GM18858 (cell line): ENCODE results near the gene CREBRF.
A peak's percentile ranks its signal among the peaks of the same experiment; 100 is the strongest.
"Not testable (repeated sequence)": the region's sequence is repeated elsewhere in the genome, so short reads cannot be mapped to it uniquely, and the experiment has no call there.

Experiments
- ATAC-seq: cut with Tn5 transposase; IDR thresholded peaks from one replicate; pipeline ENCODE4 v1.9.1; 2021; ENCODE audit not compliant: unreplicated experiment

CREBRF gene

GRCh38 chr5:173055983-173056782 lies at the start of gene CREBRF:
TSS of gene CREBRF (plus strand) at chr5:173056352. CDS start at chr5:173080776, 24,424 bp downstream.
- peak; percentile 62 for ATAC-seq

DNA sequence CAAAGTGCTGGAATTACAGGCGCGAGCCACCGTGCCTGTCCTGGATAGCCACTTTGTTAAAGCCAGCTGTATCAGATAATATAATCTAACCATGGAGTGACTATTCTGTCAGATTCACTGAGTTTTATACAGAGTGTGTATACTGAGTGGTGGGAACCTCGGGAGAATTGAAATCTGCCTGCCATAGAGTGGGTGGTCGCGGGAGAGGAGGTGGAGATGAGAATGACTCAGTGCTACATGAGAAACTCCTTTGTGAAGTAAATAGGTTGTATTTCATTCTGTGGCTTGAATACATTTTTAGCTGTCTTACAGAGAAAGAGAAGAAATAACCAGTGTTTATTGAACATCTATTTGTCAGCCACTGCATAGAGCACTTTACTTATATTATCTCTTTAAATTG lies 46.1 kb upstream of the CREBRF start:
- peak; percentile 61 for ATAC-seq

DNA sequence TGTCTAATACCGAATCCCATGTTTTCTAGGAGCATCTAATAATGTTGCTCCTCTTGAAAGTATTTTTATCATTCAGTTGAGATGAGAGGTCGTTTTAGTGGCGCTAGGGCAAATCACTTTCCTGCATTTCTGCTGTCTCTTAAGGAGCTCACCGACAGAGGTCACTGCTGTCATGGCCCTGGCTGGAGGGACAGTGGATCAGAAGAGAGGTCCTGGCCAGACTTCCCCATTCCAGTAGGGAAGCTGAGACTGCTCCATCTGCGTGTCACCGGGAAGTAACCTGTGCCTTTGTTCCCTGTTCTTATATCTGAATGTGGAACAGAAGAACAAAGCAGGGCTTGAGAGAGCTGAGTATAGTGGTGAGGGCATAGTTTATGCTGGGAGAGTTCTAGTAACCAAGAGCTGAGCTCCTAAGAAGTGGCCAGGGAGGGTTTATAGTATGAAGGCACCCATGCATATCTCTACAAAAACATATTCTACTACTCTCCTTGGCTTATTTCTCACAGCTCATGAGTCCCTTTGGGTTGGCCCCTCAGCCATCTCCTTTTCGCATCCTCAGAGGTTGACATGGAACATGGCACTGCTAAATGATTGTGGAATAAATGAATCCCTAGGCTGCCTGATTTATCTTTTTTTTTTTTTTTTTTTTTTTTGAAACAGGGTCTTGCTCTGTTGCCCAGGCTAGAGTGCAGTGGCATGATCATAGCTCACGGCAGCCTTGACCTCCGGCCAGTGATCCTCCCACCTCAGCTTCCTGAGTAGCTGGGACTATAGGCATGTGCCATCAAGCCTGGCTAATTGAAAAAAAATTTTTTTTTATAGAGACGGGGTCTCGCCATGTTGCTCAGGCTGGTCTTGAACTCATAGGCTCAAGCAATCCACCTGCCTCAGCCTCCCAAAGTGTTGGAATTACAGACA lies 45.3 kb upstream of the CREBRF start:
- ATAC-seq = no peak

DNA sequence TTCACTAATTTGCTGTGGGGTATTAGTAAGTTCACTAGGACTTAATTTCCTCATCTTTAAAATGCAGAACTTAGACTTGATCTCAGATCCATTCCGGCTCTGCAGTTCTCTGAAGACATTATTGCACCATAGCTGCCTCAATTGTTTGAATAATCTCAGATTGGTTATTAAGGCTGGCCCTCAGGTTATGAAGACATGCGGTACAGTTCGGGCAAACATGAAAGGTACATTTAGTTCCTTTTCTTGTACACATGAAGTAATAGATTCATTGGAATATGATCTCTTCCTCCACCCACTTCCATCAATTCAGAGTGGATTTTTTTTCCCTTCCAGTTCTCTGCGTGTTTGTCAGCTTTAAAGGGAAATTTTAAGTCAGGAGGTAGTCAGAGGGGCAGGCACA lies 44.6 kb upstream of the CREBRF start:
- ATAC-seq = no peak

DNA sequence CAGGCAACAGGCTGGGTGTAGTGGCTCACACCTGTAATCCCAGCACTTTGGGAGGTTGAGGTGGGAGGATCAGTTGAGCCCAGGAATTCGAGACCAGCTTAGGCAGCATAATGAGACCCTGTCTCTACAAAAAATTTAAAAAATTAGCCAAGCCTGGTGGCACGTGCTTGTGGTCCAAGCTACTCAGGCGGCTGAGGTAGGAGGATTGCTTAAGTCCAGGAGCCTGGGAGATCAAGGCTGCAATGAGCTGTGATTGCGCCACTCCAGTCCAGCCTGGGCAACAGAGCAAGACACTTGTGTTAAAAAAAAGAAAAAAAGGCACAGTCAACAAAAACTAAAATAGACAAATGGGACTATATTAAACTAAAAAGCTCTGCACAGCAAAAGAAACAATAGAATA lies 43.3 kb upstream of the CREBRF start:
- no peak for ATAC-seq

DNA sequence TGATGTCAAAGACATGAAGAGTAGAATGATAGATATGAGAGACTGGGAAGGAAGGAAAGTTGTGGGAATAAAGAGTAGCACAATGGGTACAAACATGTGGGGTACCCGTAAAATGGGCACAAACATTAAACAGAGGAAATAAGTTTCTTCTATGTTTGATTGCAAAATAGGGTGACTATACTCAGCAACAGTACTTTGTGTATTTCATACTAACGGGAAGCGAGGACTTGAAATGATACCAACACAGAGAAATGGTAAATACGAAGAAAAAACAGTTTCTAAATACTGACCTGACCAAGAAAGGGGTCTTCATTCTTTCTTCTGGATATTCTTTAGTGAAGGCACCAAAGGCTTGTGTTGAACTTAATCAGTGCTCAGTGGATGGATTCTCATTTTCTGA lies 41.5 kb upstream of the CREBRF start:
- no peak for ATAC-seq

- no peak for ATAC-seq
Measured at GRCh38 chr5:173015192-173015591, 41.0 kb upstream of the CREBRF start.

- ATAC-seq = no peak
Measured at GRCh38 chr5:173015598-173016455, 40.3 kb upstream of the CREBRF start.

- no peak for ATAC-seq
Measured at GRCh38 chr5:173016598-173017046, 39.5 kb upstream of the CREBRF start.

DNA sequence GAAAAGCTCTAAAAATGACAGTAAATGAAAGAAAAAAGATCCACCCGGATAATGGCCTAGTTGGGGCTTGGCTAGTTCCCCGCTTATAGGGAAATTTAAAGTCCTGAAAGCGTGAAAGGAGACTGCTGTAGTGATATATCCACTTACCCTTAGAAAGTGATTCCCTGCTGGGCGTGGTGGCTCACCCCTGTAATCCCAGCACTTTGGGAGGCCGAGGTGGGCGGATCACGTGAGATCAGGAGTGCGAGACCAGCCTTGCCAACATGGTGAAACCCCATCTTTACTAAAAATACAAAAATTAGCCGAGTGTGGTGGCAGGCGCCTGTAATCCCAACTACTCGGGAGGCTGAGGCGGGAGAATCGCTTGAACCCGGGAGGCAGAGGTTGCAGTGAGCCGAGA lies 39.1 kb upstream of the CREBRF start:
- ATAC-seq = not testable (repeated sequence)

GRCh38 chr5:173018358-173018757 lies 37.8 kb upstream of the CREBRF start:
- no peak for ATAC-seq

GRCh38 chr5:173020154-173020581 lies 36.0 kb upstream of the CREBRF start:
- ATAC-seq = no peak

GRCh38 chr5:173020643-173021042 lies 35.5 kb upstream of the CREBRF start:
- no peak for ATAC-seq

DNA sequence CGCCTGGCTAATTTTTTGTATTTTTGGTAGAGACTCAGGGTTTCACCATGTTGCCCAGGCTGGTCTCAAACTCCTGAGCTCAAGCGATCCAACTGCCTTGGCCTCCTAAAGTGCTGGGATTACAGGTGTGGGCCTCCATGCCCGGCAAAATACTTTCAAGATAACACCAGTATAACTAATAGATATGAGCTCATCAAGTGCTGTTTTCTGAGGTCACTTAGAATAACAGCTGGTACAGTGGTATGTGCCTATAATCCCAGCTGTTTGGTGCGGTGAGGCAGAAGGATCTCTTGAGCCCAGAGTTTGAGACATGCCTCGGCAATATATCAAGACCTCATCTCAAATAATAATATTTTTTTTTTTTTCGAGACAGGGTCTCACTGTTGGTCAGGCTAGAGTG lies 30.5 kb upstream of the CREBRF start:
- no peak for ATAC-seq

GRCh38 chr5:173027905-173028304 lies 28.2 kb upstream of the CREBRF start:
- ATAC-seq = no peak

DNA sequence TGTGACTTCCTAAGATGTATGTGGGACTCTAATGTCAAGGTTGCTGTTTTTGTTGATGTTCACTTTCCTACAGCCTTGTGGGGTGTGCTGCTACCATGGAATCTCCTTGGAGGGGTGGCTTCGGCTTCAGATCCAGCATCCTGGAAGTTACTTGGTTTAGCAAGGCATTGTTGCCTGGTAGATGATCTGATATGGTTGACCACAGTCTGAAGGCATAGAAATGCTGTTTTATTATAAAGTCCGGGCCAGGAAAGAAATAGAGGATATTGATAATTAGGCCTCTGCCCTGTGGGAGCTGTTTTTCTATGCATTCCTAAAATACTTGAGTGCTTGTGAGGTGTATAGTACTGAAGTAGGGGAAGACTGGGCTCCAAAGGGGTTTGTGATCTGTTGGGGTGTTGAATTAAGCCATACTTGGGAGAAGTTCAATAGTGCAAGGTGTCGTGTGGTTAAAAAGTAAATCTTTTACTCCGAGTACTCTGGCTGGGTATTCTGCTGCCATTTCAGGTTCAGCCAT lies 27.3 kb upstream of the CREBRF start:
- ATAC-seq = no peak

DNA sequence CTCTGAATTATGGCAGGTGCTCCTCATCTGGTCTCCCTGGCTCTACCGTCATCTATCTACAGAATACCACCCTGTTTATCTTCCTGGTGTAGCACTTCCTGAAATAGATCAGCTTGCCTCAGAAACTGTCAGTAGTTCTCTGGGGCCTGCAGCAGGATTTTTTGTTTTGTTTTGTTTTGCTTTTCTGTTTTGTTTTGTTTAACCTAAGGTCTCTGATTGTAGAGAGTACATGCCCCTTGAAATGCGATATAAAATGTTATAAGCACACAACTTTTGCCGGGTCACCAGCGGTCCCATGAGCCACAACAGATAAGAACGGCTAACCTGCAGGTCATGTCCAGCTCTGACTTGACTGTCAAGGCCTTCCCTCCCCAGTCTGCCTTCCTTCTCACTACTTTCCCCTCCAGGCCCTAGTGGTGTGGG lies 26.6 kb upstream of the CREBRF start:
- ATAC-seq = no peak

GRCh38 chr5:173032096-173032495 lies 24.1 kb upstream of the CREBRF start:
- ATAC-seq = not testable (repeated sequence)

GRCh38 chr5:173032730-173033129 lies 23.4 kb upstream of the CREBRF start:
- ATAC-seq = no peak

DNA sequence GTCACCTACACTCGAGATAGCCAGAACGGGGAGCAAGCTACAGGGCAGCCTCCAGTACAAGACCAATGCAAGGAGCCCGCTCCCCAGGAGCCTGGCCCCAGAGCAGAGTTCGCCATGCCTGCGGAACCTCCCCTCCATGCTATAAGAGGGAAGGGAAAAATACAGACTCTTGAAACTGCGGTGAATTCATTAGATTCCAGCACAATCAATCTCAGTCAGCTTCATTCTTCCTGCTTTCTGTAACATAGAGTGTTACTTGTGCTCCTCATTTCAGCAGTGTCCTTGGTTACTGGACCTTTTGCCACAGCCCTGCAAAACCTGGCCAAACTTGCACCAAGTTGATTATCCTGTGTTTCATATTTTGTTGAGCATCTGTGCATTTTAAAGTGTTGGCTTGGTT lies 22.2 kb upstream of the CREBRF start:
- ATAC-seq = no peak
